ENCODE measurements around the gene TMEM255A.
A peak's percentile ranks its signal among the peaks of the same experiment; 100 is the strongest.

Gene TMEM255A

DNA sequence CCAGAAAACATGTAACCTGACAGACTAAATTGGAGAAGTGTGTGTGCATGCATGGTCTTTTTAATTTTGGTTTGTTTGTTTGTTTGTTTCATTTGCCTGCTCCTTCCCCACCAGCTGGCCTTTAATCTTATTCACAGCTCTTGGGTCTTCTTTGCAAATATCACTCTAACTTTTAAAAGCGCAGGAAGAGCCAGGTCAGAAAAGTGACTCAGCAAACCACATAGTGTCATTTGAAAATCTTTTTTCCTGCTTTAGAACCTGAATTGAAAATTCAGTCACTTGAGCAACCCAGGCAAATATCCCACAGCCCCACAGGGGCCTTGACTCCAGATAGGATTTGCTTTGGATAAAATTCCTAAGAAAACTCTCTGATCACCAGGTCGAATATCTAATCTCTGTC is 4.6 kb downstream of the TMEM255A start:
- no peak for DNase-seq

GRCh38 chrX:120305531-120306141 is 5.6 kb downstream of the TMEM255A start:
- DNase-seq = no peak

GRCh38 chrX:120304256-120304655 is 7.0 kb downstream of the TMEM255A start:
- DNase-seq = no peak

DNA sequence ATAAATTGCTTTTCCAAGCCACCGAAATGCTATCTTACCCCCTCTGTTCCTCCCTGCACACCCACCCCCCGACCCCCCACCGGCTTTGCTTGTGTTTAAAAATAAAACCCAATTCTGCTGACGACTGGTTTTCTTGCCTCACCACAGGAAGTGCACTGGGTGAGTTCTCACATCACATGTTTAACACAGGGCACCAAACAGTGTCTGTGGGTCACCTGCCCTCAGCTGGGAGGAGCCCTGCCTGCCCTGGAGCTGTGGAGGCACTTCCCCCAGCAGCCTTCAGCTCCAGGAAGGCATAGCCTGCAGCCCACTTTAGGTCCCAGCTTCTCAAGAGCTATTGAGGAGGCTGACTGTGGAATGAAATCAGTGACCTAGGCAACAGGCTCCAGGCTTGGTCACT is 8.8 kb downstream of the TMEM255A start:
- peak; percentile 53 for DNase-seq

DNA sequence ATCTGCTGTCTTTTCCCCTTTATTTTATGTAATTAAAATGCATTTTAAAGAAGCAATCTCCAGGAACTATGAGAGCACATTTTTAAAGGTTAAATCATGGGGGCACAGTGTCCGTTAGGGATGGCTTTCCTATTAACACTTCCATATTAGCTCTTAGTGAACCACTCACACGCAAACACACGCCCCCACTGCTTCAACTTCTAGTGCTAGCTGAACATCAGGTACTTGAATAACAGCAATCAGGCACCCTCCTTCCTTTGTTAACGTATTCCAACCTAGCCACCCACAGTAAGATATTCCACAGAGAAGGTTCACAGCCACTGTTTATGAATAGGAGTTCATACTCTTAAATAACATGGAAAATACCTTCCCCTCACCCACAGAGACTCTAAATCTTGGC is 9.3 kb downstream of the TMEM255A start:
- DNase-seq = no peak

DNA sequence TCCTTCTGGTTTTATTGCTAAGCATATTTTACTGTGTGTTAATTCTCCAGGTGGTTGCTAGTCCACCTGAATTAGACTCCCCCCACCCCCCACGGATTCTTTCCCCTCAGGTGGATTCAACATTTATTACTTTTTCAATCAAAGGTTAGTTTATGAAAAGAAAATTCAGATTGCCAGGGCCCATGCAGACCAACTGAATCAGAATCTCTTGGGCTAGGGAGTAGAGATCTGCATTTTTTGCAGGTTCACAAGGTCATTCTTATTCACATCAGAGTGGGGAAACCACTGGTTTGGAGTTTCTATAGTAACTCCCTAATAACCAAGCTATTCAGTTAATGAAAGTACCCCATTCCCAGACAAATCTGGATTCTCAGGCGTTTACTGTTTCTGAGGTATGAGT is 9.8 kb downstream of the TMEM255A start:
- DNase-seq = no peak

GRCh38 chrX:120299928-120300327 is 11.3 kb downstream of the TMEM255A start:
- DNase-seq = no peak

DNA sequence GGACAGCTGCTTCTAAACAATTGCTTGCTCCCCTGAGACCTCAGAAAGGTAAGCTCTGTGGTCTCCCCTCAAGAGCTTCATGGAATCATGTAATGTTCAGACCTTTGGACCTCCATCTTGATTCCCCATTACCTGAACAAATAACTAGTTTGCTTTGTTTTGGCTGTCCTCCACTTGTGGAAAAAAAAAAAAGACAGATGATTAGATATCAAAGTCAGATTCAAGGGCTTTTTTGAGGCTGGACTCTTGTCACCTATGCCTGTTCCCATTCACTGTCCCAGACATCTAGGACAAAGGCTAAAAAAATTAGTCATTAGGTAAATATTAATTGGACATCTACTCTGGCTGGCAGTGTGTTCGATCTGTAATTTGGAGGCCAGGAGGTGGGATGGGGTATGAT is 13.3 kb downstream of the TMEM255A start:
- DNase-seq = no peak

DNA sequence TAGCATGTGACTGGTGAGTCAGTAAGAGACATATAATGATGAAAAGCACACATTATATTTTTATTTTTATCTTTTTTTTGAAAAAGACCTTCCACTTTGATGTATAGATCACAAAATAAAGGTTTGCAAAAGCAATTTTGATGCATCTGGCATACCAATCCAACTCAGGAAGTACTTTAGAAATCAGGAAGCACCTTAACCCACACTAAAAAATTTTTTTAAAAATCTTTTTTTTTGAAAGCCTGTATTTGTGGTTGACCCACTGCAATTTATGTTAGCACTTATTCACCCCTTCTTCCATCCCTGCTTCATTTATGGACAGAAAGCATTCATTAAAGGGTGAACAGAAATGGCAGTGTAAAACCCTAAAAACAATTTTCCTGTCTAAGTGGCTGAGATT is 16.6 kb downstream of the TMEM255A start:
- DNase-seq = no peak

DNA sequence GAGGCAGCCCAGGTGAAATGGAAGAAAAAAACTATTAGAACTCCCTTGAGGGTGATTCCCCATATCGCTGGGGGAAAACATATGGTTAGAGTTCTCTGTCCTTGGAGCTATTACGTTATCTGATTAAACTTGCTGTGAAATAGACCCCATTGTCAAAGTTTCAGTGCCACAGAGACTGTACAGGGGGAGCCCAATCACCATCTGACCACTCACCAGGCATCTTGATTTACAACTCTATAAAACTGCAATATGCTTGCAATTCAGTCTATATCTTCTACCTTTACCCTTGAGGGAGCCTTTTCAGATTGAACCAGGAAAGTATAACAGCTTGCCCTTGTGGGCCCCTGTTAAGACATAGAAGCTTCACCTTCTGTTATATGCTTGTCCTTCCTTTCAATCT is 18.2 kb downstream of the TMEM255A start:
- no peak for DNase-seq

GRCh38 chrX:120291211-120291610 is 20.1 kb downstream of the TMEM255A start:
- DNase-seq = no peak

- no peak for DNase-seq
Observed at GRCh38 chrX:120290107-120290506, 21.2 kb downstream of the TMEM255A start.

DNA sequence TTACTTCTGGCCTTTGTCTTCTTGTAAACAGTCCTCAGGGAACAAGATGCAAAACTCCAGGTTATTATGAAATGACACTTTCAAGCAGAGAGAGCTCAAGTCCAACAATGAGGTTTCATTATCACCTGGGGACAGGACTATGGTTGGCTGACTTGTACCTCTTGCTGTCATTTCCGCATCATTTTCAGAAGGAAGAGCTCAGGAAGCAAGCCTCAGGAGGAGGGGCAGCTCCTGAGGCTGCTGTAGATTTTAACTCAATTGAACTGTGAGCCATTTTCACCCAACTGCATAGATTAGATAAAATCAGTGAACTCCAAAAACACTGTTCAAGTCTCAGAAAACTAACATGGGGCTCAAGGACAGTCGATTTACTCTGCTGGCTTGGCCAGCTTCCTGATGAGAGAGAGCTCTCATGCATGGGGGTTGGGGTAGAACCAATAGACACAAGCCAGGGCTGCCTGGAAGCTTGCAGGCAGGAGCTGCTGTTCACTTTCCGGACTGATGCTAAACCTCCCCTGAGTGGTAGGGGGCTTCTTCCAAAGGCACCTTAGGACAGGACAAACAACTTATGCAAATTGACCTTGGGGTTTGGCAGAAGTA is 23.6 kb downstream of the TMEM255A start:
- no peak for DNase-seq

DNA sequence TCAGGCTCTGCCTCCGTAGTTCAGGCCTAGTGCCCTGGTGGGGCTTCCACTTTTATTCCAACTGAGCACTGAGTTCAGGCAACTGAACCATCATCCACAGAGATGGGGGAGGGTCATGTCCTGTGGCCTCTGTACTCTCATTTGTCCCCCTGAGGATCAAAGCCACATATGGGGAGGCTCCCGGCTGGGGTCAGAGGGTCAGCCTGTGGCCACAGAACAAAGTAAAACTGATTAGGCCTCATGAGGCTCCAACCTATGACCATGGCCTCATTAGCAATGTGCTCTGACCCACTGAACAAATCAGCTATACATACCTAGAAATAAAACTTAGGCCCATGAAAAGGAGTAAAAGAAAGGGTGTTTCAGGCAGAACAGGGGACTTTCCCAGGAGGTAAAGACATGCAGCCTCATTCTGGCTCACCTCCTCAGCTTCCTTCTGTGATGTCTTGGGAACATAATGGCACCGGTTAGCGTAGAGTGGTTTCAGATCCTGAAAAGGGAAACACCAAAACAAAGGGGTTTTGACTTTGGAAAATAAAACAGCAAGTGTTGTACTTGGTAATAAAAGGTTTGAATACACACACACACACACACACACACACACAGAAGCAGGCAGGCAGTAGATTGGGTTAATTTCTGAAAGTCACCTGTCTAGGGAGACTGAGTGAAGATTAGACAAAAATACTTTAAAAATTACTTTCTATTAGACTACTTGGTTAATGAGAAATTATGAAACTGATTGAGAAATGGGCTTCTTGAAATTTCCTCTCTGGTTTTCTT is 24.3 kb downstream of the TMEM255A start:
- DNase-seq = no peak

- DNase-seq = no peak
Observed at GRCh38 chrX:120282697-120283096, 28.6 kb downstream of the TMEM255A start.

GRCh38 chrX:120281761-120282160 is 29.5 kb downstream of the TMEM255A start:
- DNase-seq = no peak

DNA sequence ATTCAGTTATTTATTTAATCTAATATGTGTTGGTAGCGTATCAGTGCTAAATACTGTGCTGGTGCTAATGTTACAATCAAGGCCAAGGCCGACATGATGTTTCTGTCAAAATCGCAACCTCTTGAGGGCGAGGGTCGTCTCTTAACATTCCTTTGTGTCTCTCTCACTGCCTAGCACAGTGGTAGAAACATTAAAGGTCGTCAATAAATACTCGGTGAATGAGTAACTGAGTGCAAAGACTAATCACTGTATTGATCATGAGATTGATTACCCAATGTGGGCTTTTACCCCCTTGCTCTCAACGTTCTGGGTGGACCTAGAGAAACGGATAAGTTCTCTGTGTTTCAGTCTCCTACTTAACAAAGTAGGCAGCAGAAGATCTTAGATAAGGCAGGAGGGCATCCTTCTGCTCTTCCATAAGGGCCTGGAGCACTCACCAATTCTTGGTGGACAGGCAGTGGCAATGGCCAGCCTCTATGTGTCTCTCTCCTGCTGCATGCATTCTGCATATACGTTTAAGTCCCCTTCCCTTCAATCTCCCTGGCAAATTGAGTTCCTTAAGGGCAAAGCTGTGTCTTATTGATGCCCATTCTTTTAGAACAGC is 30.1 kb downstream of the TMEM255A start:
- DNase-seq = no peak

- no peak for DNase-seq
Observed at GRCh38 chrX:120274958-120275357, 36.3 kb downstream of the TMEM255A start.

GRCh38 chrX:120274145-120274544 is 37.1 kb downstream of the TMEM255A start:
- no peak for DNase-seq

- DNase-seq = no peak
Observed at GRCh38 chrX:120271218-120271617, 40.0 kb downstream of the TMEM255A start.

GRCh38 chrX:120270567-120270966 is 40.7 kb downstream of the TMEM255A start:
- no peak for DNase-seq

DNA sequence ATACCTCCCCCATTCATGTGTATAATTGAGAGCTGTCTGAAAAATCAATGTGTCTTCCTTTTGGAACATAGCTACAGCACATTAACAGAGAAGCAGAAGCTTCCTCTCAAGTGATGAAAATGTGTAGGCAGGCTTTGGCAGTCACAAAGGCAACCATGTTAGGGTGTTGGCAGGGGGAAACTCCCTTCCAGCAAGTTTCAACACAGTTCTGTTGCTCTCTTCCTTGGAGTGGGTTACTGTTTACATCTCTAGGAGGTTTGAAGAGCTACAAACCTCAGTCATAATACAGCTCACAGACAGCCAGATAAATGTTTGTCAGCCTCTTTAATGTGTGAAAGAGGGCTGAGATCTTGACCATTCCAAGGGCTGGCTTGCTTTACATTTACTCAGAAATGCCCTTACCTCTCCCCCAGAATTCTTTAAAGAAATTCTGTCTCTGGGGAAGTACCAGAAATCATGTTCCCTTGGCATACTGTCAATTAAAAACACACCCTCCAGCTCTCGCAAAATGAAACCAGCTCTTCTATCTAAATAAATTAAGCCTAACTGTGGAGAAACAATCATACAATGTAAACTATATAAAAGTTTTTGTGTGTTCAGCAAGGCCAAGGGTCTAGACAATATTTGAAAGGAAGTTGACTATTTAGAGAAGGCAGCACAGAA is 41.8 kb downstream of the TMEM255A start:
- no peak for DNase-seq

DNA sequence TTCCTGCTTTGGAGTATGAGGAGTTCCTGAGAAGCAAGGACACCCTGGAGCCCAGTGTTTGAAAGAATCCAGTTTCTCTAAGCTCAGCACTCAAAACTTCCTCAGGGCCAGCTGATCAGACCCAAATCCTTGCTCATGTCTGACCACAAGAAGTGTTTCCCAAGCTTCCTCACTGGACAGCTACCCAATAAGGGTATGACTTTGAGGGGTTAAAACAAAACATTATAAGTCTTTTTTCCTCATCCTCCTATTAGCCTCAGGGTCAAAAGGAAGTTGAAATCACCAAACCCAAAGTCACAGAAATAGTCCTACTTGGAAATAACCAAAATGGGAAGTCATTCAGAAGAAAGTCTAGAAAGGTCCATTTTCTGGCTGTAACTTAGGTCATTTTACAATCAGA is 46.9 kb downstream of the TMEM255A start:
- no peak for DNase-seq

All from CD4-positive, alpha-beta T cell treated with Interleukin-17A for 4 hours (primary cell).